Endothelial cell (in vitro differentiated cells): ENCODE data around the gene NRXN2. TPM values are rescaled to one million over a fixed set of nuclear protein-coding genes. Genes with fewer than 3 reads are reported as not detected.

Experiments used
- DNase-seq: peaks from one replicate; pipeline ENCODE4 v3.0.0; 2021; ENCODE audit warnings: low spot score
- H3K27ac Mint-ChIP-seq: one replicate; pipeline ENCODE4 v1.8.0; 2021; ENCODE audit warnings: mixed read lengths, inconsistent platforms; ENCODE audit not compliant: unreplicated experiment
- H3K27me3 Mint-ChIP-seq: one replicate; pipeline ENCODE4 v1.8.0; 2021; ENCODE audit warnings: mild to moderate bottlenecking, moderate library complexity, mixed read lengths, inconsistent platforms; ENCODE audit not compliant: unreplicated experiment
- H3K36me3 Mint-ChIP-seq: one replicate; pipeline ENCODE4 v1.8.0; 2021; ENCODE audit warnings: mild to moderate bottlenecking, low read depth, mixed read lengths, inconsistent platforms; ENCODE audit not compliant: unreplicated experiment
- H3K4me1 Mint-ChIP-seq: one replicate; pipeline ENCODE4 v1.8.0; 2021; ENCODE audit warnings: mild to moderate bottlenecking, mixed read lengths, inconsistent platforms; ENCODE audit not compliant: unreplicated experiment
- H3K4me3 Mint-ChIP-seq: one replicate; pipeline ENCODE4 v1.8.0; 2021; ENCODE audit warnings: mild to moderate bottlenecking, mixed read lengths, inconsistent platforms; ENCODE audit not compliant: unreplicated experiment
- H3K9me3 Mint-ChIP-seq: one replicate; pipeline ENCODE4 v1.8.0; 2021; ENCODE audit warnings: mixed read lengths, inconsistent platforms; ENCODE audit not compliant: unreplicated experiment
- CTCF ChIP-seq: fragments of 200-600 bp; sonication (generic); IDR thresholded peaks from one replicate; pipeline ENCODE4 v1.5.0; 2021; ENCODE audit warnings: antibody characterized with exemption; ENCODE audit not compliant: unreplicated experiment
- total RNA-seq: library from RNA; stranded (reverse); fragmentation: NEBNext Ultra II Directional; extraction: Animal tissue kit (Norgen Biotek cat#: 25700); gene quantifications from one replicate; pipeline ENCODE4 v1.2.1, GENCODE V29; 2021; ENCODE audit not compliant: unreplicated experiment

NRXN2 gene
- total RNA-seq, 1 donor from 2014 or later = 11.5 TPM

GRCh38 chr11:64593156-64594105, 129.6 kb downstream of the NRXN2 start:
- no peak overlapping the region for H3K27ac Mint-ChIP-seq
- H3K4me3 Mint-ChIP-seq = no peak overlapping the region
- H3K9me3 Mint-ChIP-seq = no peaks in the 10 kb centered on the region
- DNase-seq = no peak
- H3K36me3 Mint-ChIP-seq = peaks cover 5% of the 10 kb centered on the region
- no peak for TF ChIP-seq CTCF
- no peaks in the 10 kb centered on the region for H3K4me1 Mint-ChIP-seq
- peaks cover 7% of the 10 kb centered on the region for H3K27me3 Mint-ChIP-seq

GRCh38 chr11:64592656-64593055, 130.3 kb downstream of the NRXN2 start:
- no peak for DNase-seq
- Mint-ChIP-seq H3K27me3 (peaks cover 7% of the 10 kb centered on the region), H3K4me1 (no peaks in the 10 kb centered on the region), H3K9me3 (no peaks in the 10 kb centered on the region), H3K27ac (no peak overlapping the region), H3K4me3 (no peak overlapping the region), H3K36me3 (peaks cover 5% of the 10 kb centered on the region)
- TF ChIP-seq CTCF = no peak

- Mint-ChIP-seq H3K27ac (no peak overlapping the region), H3K4me3 (no peak overlapping the region), H3K9me3 (no peaks in the 10 kb centered on the region), H3K4me1 (no peaks in the 10 kb centered on the region), H3K27me3 (peaks cover 6% of the 10 kb centered on the region), H3K36me3 (peaks cover 3% of the 10 kb centered on the region)
- no peak for TF ChIP-seq CTCF
- DNase-seq = no peak
Observed at GRCh38 chr11:64592234-64592615, 130.8 kb downstream of the NRXN2 start.

- no peak overlapping the region for H3K27ac Mint-ChIP-seq
- no peak for DNase-seq
- H3K9me3 Mint-ChIP-seq = no peaks in the 10 kb centered on the region
- H3K27me3 Mint-ChIP-seq = peaks cover 3% of the 10 kb centered on the region
- no peaks in the 10 kb centered on the region for H3K4me1 Mint-ChIP-seq
- no peaks in the 10 kb centered on the region for H3K36me3 Mint-ChIP-seq
- no peak overlapping the region for H3K4me3 Mint-ChIP-seq
- TF ChIP-seq CTCF = no peak
Observed at GRCh38 chr11:64591257-64592233, 131.5 kb downstream of the NRXN2 start.
